ENCODE results near the gene ICA1.

ICA1 gene

GRCh38 chr7:8226501-8226900, 35.5 kb downstream of the ICA1 start:
- no peak for DNase-seq (ENCODE audit: low read depth)

- DNase-seq (ENCODE audit: low read depth), result no peak
Measured at GRCh38 chr7:8221567-8221966, 40.4 kb downstream of the ICA1 start.

GRCh38 chr7:8221101-8221495, 40.9 kb downstream of the ICA1 start:
- no peak for DNase-seq (ENCODE audit: low read depth)

- DNase-seq (ENCODE audit: low read depth), result no peak
Measured at GRCh38 chr7:8220376-8221100, 41.4 kb downstream of the ICA1 start.

GRCh38 chr7:8217200-8218068, 44.5 kb downstream of the ICA1 start:
- DNase-seq (ENCODE audit: low read depth), result peak; percentile 30

- DNase-seq (ENCODE audit: low read depth), result no peak
Measured at GRCh38 chr7:8216334-8216690, 45.7 kb downstream of the ICA1 start.

GRCh38 chr7:8215648-8216333, 46.2 kb downstream of the ICA1 start:
- no peak for DNase-seq (ENCODE audit: low read depth)

GRCh38 chr7:8214244-8214824, 47.6 kb downstream of the ICA1 start:
- no peak for DNase-seq (ENCODE audit: low read depth)

GRCh38 chr7:8213381-8213780, 48.6 kb downstream of the ICA1 start:
- no peak for DNase-seq (ENCODE audit: low read depth)

- DNase-seq (ENCODE audit: low read depth), result no peak
Measured at GRCh38 chr7:8212638-8213037, 49.3 kb downstream of the ICA1 start.

- DNase-seq (ENCODE audit: low read depth), result no peak
Measured at GRCh38 chr7:8211725-8212096, 50.3 kb downstream of the ICA1 start.

GRCh38 chr7:8210845-8211724, 50.9 kb downstream of the ICA1 start:
- no peak for DNase-seq (ENCODE audit: low read depth)

- DNase-seq (ENCODE audit: low read depth), result no peak
Measured at GRCh38 chr7:8209353-8209752, 52.6 kb downstream of the ICA1 start.

GRCh38 chr7:8208816-8209215, 53.2 kb downstream of the ICA1 start:
- no peak for DNase-seq (ENCODE audit: low read depth)

GRCh38 chr7:8206956-8207355, 55.0 kb downstream of the ICA1 start:
- no peak for DNase-seq (ENCODE audit: low read depth)

GRCh38 chr7:8205537-8205936, 56.4 kb downstream of the ICA1 start:
- no peak for DNase-seq (ENCODE audit: low read depth)

- no peak for DNase-seq (ENCODE audit: low read depth)
Measured at GRCh38 chr7:8205031-8205387, 57.0 kb downstream of the ICA1 start.

GRCh38 chr7:8204339-8205030, 57.5 kb downstream of the ICA1 start:
- DNase-seq (ENCODE audit: low read depth), result no peak

- no peak for DNase-seq (ENCODE audit: low read depth)
Measured at GRCh38 chr7:8201846-8202441, 60.0 kb downstream of the ICA1 start.

- no peak for DNase-seq (ENCODE audit: low read depth)
Measured at GRCh38 chr7:8200717-8201116, 61.2 kb downstream of the ICA1 start.

GRCh38 chr7:8200316-8200715, 61.7 kb downstream of the ICA1 start:
- DNase-seq (ENCODE audit: low read depth), result no peak
